HG02943 (cell line): Measurements from ENCODE around the gene EPB41L4B.

Source experiments
- ATAC-seq: cut with Tn5 transposase; IDR thresholded peaks from one replicate; pipeline ENCODE4 v1.9.1; 2021; ENCODE audit warnings: mild to moderate bottlenecking, low read depth, moderate library complexity; ENCODE audit not compliant: unreplicated experiment

EPB41L4B gene

GRCh38 chr9:109273869-109274268 lies 47.0 kb downstream of the EPB41L4B start:
- no peak for ATAC-seq

- ATAC-seq = no peak
Measured at GRCh38 chr9:109272745-109273144, 48.1 kb downstream of the EPB41L4B start.

GRCh38 chr9:109272045-109272444 lies 48.8 kb downstream of the EPB41L4B start:
- no peak for ATAC-seq

- ATAC-seq = no peak
Measured at GRCh38 chr9:109270971-109271925, 49.6 kb downstream of the EPB41L4B start.

- no peak for ATAC-seq
Measured at GRCh38 chr9:109270441-109270840, 50.4 kb downstream of the EPB41L4B start.

- ATAC-seq = no peak
Measured at GRCh38 chr9:109269839-109270238, 51.0 kb downstream of the EPB41L4B start.

GRCh38 chr9:109269081-109269480 lies 51.8 kb downstream of the EPB41L4B start:
- ATAC-seq = no peak

- ATAC-seq = no peak
Measured at GRCh38 chr9:109267555-109267954, 53.3 kb downstream of the EPB41L4B start.

GRCh38 chr9:109264877-109265587 lies 55.8 kb downstream of the EPB41L4B start:
- no peak for ATAC-seq

GRCh38 chr9:109263358-109263757 lies 57.5 kb downstream of the EPB41L4B start:
- no peak for ATAC-seq

GRCh38 chr9:109258481-109259302 lies 62.2 kb downstream of the EPB41L4B start:
- ATAC-seq = no peak

GRCh38 chr9:109256336-109256735 lies 64.5 kb downstream of the EPB41L4B start:
- no peak for ATAC-seq

GRCh38 chr9:109255394-109255793 lies 65.5 kb downstream of the EPB41L4B start:
- no peak for ATAC-seq

- no peak for ATAC-seq
Measured at GRCh38 chr9:109254317-109254716, 66.5 kb downstream of the EPB41L4B start.

- ATAC-seq = no peak
Measured at GRCh38 chr9:109253637-109254284, 67.1 kb downstream of the EPB41L4B start.

- ATAC-seq = no peak
Measured at GRCh38 chr9:109253241-109253636, 67.6 kb downstream of the EPB41L4B start.

- no peak for ATAC-seq
Measured at GRCh38 chr9:109252291-109252690, 68.6 kb downstream of the EPB41L4B start.

- ATAC-seq = no peak
Measured at GRCh38 chr9:109251776-109252106, 69.1 kb downstream of the EPB41L4B start.

- ATAC-seq = no peak
Measured at GRCh38 chr9:109251080-109251775, 69.6 kb downstream of the EPB41L4B start.

GRCh38 chr9:109250771-109251079 lies 70.1 kb downstream of the EPB41L4B start:
- ATAC-seq = no peak
